Activated CD4-positive, alpha-beta T cell treated with anti-CD3 and anti-CD28 coated beads, Interleukin-2, amount 50 U/mL, for 24 hours (primary cell): ENCODE measurements around the gene GOLT1B.
A peak's percentile ranks its signal among the peaks of the same experiment; 100 is the strongest.
"Not testable (repeated sequence)": the region's sequence is repeated elsewhere in the genome, so short reads cannot be mapped to it uniquely, and the experiment has no call there.

ENCODE experiments used
- DNase-seq, 2 donors: peaks; one replicate each; pipeline ENCODE4 v3.0.0-alpha.2; 2020; ENCODE audit warnings: low read depth in 1 of 2, low spot score in 1 of 2

GOLT1B gene, protein sequence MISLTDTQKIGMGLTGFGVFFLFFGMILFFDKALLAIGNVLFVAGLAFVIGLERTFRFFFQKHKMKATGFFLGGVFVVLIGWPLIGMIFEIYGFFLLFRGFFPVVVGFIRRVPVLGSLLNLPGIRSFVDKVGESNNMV

DNA sequence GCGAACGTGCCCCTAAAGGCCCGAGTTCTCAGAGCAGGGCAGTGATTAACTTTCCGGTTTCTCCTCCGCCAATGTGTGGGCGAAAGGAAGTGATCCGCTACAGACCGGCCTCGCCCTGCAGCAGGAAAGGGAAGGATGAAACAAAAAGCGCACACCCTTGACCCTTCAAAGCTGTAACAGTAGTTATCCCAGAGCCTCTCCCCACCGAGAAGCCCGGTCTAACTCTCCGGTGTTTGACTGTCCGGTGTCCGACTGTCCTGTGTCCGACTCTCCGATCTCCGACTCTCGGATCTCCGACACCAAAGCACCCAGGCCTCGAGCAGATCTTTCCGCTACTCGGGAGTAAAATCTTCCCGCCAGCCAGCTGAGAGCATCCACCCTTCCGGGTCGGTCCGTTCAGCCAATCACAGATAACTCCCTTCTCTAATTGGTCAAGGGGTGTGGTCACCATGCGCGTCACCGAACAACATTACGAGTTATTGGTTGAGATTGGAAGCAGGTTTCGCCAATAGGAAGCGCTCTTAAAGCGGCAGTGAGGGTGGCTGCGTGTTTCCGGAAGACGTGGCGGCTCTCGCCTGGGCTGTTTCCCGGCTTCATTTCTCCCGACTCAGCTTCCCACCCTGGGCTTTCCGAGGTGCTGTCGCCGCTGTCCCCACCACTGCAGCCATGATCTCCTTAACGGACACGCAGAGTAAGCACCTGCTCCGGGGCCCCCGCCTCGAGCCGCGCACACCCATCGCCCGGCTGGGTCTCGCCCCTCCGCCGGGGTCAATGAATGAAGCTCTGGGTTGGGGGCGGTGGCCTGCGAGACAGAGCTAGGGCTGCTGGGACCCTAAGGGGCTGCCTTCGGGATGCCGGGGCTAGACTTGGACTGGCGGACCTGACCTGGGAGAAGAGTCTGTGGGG lies at the start of gene GOLT1B, which contains the start of gene RECQL:
TSS of gene GOLT1B (plus strand) at position 532 of the 906 bp plus-strand sequence. CDS start at position 667, 135 bp downstream.
TSS of gene RECQL (minus strand) at position 378 of the 906 bp plus-strand sequence. CDS start 2,065 bp downstream, outside the sequence.
- peak; percentile 67 to 94 for DNase-seq

DNA sequence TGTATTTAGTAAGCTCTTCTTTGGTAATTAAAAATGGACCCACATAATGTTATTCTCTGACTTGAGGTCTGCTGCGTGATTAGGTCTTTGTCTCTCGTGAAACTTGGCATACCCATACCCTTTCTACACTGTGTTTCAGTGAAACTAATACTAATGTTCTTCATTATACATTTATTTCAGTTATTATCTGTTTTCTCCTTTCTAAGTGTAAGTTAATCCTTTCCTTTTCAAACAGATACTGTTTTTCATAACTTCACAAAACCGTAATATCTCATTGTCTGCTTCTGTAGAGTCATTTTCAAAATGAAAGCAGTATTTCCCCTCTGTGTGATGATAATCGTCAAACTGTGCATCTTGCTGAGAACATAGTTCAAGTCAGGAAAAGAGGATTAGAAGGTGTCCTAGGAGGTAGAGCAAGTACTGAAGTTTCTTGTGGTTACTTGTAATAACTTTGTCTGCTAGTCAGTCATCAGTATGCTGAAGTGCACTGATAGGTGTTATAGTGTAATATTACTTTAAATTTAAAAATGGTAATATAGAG lies 48.2 kb upstream of the GOLT1B start:
- DNase-seq: no peak

DNA sequence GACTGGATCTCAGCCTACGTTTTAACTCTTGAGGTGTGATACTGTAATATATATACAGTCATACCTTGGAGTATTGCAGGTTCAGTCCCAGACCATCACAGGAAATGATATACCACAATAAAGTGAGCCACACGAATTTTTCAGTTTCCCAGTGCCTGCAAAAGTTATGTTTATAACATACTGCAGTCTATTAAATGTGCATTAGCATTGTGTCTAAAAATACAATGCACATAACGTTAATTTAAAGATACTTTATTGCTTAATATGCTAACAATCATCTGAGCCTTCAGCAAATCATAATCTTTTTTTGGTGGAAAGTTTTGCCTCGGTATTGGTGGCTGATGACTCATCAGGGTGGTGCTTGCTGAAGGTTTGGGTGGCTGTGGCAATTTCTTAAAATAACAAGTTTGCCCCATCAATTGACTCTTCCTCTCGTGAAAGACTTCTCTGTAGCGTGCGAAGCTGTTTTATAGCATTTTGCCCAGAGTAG lies 45.3 kb upstream of the GOLT1B start:
- DNase-seq: peak in 1 of 2 donors; percentile 52

DNA sequence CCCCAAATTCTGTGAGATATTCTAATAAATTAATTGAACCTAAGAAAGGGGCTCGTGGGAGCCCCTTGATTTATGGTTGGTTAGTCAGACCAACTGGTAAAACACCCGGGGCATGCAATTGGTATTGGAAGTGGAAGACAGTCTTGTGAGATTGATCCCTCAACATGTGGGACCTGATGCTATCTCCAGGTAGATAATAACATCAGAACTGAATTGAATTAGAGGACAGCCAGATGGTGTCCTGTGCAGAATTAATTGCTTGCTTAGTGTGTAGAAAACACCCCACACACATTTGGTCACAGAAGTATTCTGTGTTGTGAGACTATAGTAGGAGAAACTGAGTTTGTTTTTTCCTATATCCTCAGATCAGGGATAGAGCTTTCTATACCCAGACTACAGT lies 42.1 kb upstream of the GOLT1B start:
- DNase-seq: no peak

DNA sequence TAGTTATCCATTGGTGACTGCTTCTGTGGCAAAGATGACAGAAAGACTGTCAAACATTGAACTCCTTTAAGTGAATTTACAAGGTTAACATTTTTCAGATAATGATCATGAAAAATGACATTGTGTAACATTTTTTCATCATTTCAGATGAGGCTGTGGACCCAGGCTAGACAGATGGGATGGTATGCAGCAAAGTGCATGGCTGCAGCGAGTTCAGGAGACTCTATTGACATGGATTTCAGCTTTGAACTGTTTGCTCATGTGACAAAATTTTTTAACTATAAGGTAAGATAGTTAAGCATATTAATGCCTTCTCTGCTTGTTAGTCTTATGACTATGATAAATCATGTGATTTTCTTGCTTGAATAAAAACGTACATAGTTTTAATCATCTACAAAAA lies 34.3 kb upstream of the GOLT1B start:
- DNase-seq: not testable (repeated sequence)

DNA sequence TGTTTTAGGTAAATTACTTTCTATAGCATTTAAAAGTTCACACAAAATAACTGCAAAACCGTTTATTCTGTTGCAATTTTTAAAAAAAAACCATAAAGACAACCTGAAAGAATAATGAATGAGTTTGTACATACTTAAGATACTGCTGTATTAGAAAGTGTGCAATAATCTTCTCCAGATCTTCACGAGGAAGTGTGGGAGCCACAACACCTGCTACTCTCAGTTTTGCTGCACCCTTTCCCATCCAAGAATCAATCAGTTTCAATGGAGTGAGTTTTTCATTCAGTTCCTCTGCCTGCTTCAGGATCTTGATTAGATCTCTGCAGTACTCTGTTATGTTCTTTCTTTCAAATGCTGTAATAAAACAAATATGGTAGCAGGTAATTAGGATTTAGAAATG lies 30.3 kb upstream of the GOLT1B start:
- DNase-seq: no peak

DNA sequence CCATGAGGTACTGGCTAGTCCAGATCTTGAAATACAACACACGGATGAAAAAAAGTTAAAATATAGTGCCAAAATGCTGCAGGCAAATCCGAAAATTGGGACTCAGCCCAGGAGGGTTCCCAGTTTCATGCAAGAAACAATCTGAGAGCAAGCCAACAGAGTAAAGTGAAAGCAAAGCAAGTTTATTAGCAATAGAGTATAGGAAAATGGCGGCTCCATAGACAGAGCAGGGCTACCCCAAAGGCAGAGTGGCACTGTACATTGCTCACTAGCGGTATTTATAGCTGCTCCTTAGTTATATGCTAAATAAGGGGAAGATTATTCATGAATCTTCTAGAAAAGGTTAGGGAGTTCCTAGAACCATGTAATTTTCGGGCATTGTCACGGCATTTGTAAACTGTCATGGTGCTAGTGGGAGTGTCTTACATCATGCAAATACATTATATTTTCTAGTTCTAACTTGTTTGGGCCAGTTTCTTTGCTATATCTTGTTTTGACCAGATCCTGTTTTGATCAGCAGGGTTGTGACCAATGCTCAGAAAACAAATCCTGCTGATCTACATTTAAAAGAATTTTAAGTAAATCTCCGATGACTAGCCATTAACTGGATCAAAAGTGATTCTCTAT lies 29.3 kb upstream of the GOLT1B start:
- no peak for DNase-seq

DNA sequence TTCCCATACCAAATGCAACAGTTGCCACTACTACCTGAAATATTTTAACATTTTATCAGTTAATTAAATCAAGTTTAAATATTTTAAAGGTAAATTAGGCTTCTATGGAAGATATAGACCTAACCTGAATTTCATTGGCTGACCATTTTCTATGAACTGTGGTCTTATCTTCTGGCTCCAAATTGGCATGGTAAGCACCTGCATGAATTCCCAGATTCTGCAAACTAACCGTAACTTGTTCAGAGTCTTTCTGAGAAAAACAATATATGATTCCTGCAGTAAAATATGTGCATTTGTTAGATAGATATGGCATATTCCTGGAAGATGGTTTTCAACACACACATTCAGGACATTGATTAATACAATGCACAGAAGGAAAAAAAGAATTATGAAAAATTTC lies 26.0 kb upstream of the GOLT1B start:
- DNase-seq: no peak

DNA sequence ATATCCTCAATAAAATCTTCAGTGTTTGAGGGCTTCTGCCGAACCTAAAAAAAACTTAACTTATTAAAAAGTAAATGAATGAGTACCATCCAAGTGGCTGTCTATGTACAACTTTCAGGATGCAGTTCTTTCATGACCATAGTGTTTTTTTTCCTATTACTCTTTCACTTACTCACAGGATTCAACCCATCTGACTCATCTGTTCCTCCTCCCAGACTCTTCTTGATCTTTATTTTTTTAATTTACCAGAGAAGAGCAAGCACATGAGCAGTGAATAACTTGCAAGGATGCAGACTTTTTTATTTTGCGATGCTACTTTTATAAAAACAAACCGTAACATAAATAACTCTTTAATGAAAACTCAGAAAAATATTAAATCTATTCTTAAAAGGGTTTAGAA lies 24.6 kb upstream of the GOLT1B start:
- DNase-seq: no peak

DNA sequence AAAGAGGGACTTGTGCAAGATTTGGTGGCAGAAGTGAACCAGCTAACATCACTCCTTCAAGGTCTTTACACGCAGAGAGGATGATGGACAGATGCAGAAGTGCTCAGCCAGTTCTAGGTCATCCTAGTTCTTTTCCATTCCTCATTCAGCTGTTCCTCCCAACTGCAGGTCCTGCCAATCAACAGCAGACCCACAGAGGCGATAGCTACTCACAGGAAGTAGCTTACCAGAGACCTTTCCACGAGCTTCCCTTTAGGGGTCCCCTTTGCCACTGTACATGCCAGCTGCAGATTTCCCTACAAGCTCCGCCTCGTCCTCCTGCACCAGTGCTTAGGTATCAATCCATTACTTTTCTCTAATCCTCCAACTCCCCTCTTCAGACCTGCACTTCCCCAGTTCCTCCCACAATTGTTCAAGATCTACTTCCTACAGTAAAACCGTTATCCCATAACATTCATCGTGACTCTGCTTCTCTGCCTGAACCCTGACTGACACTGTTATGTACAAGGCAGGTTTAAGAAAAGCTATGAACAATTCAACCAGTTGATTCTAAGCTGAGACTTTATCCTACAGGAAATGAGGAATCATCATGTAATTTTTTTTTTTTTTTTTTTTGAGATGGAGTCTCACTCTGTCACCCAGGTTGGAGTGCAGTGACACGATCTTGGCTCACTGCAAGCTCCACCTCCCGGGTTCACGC lies 22.7 kb upstream of the GOLT1B start:
- DNase-seq: no peak

DNA sequence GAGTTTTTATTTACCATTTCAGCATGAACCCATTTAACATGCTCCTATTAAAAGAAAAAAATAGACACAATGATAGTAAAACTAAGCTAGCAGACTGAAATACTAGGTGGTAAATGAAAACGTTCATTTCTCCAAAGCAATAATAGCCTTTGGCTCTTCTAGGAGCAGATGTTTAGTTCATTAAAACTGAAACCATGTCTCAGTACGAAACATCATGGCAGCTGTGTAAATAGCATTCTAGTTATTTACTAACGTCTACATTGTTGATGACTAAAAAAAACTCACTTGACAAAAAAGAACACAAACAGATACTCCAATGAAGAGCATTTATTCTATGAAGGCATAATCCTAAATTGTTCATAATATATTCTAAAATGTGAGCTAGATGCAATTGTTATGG lies 18.1 kb upstream of the GOLT1B start:
- DNase-seq: no peak

DNA sequence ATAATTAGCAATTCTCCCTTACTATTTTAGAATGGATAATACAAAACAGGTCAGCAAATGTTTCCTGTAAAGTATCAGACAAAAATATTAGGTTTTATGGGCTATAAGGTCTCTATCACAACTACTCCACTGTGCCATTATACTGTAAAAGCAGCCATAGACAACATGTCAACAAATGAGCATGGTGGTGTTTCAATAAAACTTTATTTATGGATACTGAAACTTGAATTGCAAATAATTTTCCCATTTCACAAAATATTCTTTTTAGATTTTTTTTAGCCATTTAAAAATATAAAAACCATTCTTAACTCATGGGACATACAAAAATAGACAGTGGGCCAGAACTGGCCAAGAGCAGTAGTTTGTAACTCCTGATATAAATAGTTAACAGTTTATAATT lies 15.6 kb upstream of the GOLT1B start:
- DNase-seq: no peak

DNA sequence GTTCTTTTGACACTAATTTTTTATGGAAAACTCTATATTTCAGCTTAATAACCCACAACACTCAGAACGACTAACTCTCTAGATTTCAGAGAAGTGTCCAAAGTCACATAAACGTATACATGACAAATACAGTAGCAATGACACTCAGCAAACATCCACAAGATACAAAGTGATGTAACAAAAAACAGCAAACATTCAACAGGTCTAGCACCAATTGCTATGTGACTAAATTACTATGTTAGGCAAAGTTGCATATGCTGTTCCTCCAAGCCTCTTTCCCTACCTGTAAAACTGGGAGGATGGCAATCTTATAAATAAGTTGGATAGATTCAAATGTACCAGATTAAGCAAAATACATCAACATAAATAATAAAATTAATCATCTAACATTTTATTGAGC lies 1.8 kb upstream of the GOLT1B start:
- no peak for DNase-seq

DNA sequence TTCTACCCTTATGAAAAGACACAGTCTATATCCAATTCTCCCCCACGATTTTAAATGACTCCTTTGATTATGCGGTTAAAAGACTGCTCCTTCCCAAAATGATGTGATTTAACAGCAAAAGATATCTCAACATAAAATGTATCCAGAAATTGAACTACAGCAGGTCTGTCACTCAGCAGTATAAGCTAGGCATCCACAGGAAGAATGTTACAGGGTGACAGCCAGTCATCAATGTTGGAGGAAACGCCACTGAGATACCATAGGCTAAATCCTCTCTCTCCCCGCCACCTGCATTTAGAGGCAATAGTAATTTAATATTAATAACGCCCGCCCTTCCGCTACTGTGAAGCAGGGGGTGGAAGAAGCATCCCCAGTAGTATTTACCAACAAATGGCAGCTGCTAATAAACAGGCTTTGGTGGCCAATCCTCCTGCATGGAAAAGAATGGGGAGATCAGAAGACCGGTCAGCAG lies 767 bp upstream of the GOLT1B start:
- DNase-seq: no peak

DNA sequence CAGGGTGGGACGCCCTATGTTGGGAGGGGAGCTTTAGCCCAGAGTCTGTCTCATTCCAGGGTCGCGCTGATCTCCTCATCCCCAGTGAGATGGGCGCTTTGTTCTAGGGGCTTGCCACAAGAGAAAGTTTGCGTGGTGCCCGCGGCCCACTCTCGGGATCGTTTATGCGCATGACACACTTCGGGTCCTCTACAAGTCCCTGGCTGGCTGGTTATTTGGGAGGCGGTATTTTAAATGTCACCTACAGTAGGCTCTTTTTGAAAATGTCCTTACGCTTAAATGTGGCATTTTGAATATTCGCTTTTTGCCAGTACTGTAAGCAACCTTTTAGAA lies 541 bp downstream of the GOLT1B start:
- peak; percentile 11 to 17 for DNase-seq

DNA sequence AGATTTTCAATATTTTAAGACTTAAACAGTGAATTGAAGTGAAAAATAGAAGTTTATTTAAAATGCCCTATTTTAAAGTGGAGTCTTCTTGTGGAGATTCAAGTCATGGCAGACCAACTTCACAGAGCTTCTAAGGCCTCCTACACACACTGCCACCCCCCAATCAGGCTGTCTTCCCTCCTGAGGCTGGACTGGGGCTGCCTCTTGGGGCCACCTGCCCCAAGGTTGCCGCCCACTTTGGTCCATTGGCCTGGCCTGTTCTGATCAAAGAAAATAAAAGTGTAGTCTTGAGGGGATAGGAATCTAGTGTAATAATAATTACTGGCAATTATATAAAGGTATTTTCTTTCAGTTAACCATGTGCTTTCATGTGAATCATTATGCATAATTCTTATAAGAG lies 1.3 kb downstream of the GOLT1B start:
- no peak for DNase-seq

DNA sequence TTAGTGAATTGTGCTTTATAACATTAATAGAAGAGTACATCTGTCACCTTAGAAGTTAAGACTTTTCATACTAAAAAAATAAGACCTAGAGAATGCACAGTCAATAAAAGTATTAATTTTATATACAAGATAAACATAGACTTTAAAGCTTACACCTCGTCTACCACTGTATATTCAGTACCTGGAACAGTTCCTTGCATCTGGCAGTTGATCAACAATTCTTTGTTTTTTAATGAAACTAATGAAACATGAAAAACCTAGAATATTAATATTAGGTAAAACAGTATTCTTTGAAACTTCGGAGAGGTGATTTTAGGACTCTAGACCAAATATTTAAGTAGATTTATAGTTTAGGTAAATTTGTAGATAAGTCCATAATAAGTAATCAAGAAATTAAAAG lies 4.3 kb downstream of the GOLT1B start:
- DNase-seq: no peak

DNA sequence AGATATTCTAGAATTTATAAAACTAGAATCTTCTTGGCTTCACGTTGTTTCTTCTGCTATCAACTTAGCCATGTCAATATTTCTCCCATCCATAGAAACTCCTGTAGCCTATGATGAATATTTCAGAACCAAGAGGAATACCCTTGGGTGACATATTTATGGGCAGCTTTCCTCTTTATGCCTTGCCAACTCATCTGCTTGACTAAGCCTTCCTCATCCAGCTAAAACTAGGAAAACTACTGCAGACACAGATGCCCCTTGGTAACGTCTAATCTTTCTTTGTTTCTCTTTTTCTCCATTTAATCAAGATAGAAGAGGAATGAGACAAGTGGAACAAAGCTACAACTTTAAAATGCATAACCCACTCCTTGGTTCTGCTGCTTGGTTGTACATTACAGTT lies 6.3 kb downstream of the GOLT1B start:
- no peak for DNase-seq

DNA sequence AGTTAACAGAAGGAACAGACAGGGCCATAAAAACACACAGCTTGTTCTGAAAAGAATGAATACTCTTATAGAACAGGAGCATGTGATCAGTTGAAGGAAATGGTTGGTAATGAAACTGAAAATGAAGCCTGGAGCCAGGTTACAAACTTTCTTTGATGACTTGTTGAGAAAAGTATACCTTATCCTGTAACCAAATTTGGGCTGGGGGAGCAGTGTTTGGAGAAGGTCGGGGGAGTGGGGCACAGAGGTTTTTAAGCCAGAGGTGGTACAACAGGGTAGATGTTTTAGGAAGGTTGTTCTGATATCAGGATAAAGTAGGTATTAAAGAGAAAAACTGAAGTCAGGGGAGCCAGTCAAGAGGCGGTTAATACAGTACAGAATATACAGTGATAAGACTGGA lies 8.2 kb downstream of the GOLT1B start:
- DNase-seq: peak in 1 of 2 donors; percentile 12

DNA sequence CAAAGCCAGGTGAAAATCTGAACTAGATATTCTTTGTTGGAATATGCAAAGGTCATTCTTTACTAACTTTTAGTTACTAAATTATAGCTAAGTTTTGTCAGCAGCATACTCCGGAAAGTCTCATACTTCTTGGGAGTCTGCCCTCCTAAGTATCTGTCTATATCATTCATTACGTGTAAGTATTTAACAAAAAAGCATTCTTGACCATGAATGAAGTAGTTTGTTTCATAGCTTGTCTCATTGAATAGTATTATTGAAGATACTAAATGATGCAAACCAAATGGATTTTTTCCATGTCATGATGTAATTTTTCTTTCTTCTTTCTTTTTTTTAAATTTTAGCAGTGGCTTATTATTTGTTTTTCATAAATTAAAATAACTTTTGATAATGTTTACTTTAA lies 14.7 kb downstream of the GOLT1B start:
- no peak for DNase-seq

DNA sequence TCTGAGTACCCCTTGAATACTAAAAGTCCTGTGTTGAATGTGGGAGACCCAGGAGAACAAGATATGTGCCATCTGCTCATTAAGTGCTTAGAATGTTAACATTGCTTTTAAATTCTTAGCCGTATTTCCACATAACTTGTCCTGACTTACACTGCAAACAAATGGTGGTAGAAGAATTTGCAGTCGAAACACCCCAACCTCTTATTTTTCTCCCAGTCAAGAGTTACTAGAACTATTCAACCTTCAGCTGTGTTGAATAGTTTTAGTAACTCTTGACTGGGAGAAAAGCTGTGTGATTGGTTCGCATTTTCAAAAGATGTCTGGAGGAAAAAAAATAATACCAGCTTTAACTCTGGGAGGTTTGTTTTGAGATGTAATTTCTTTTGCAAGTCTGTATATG lies 16.9 kb downstream of the GOLT1B start:
- DNase-seq: no peak
